ENCODE data around the gene SEBOX.

DNA sequence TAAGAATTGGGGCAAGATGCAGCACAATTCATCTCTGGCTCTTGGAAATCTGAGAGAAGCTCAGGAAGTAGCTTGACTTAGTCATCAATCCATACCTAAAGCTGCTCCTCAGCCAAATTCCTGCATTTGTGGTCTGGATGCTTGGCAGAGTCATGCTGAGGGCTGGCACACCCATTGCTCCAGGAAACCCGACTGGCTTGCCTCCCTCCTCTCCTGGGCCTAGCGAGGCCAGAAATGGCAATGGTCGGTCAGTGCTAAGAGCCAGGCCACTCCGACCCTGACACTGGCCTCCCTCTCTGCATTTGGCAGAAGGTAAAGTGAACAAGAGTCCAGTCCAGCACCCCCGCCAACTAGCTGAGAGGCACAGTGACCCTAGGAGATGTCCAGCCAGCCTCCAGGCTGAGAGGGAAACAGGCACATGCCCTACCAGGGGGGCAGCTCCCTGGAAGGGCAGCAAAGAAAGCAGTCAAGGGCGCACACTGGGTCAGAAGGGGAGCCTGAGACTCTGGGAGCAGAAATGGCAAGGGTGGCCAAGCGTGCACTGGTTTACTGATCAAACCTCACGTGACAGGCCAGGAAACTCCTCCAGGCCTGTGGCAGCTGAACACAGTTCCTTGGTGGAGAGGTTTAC is 17.6 kb downstream of the SEBOX start:
- TF ChIP-seq, protein P1, sequence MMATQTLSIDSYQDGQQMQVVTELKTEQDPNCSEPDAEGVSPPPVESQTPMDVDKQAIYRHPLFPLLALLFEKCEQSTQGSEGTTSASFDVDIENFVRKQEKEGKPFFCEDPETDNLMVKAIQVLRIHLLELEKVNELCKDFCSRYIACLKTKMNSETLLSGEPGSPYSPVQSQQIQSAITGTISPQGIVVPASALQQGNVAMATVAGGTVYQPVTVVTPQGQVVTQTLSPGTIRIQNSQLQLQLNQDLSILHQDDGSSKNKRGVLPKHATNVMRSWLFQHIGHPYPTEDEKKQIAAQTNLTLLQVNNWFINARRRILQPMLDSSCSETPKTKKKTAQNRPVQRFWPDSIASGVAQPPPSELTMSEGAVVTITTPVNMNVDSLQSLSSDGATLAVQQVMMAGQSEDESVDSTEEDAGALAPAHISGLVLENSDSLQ (IDR thresholded peaks at IDR 0.05): no peak
- TF ChIP-seq ELF4 (IDR thresholded peaks at IDR 0.05) (no peak), SP1 (IDR thresholded peaks at IDR 0.05) (no peak), LEF1 (IDR thresholded peaks at IDR 0.05; ENCODE audit: borderline replicate concordance) (no peak), SUZ12 (IDR thresholded peaks at IDR 0.05) (no peak), FOXK2 (IDR thresholded peaks at IDR 0.05) (no peak), FOXM1 (IDR thresholded peaks at IDR 0.05; ENCODE audit: borderline replicate concordance) (no peak), NFRKB (IDR thresholded peaks at IDR 0.05) (no peak), ARNT (IDR thresholded peaks at IDR 0.05) (no peak), FOXA1 (IDR thresholded peaks at IDR 0.05) (no peak), ZNF384 (IDR thresholded peaks at IDR 0.05) (no peak)
